Aorta (tissue), 5 donors: Measurements from ENCODE around the gene SIK2. TPM values are rescaled to one million over a fixed set of nuclear protein-coding genes. Genes with fewer than 3 reads are reported as not detected.
A peak's percentile ranks its signal among the peaks of the same experiment; 100 is the strongest.

ENCODE experiments used
- ATAC-seq: fragments of 200-7000 bp; cut with Tn5 transposase; one replicate; pipeline ENCODE4 v1.9.1; 2022; ENCODE audit warnings: moderate library complexity; ENCODE audit not compliant: low FRiP score
- DNase-seq, 2 donors: peaks; one replicate each; pipeline ENCODE4 v3.0.0-alpha.2; 2020
- H3K27ac ChIP-seq, 2 donors: one replicate each; pipeline ENCODE4 v1.5.1; 2013; ENCODE audit warnings: low read length in 2 of 2, mild to moderate bottlenecking in 2 of 2, moderate library complexity in 2 of 2, control low read depth in 1 of 2, inconsistent platforms in 1 of 2, low read depth in 1 of 2
- H3K27me3 ChIP-seq, 2 donors: one replicate each; pipeline ENCODE4 v1.6.1; 2013; ENCODE audit warnings: control low read depth in 1 of 2, low read length in 1 of 2, mild to moderate bottlenecking in 1 of 2, moderate library complexity in 1 of 2; ENCODE audit not compliant: insufficient read depth in 2 of 2, control insufficient read depth in 1 of 2
- H3K36me3 ChIP-seq, 2 donors: one replicate each; pipeline ENCODE4 v1.6.1; 2013; ENCODE audit warnings: control low read depth in 1 of 2, low read length in 1 of 2, mild to moderate bottlenecking in 1 of 2; ENCODE audit not compliant: insufficient read depth in 2 of 2, control insufficient read depth in 1 of 2
- H3K4me1 ChIP-seq, 2 donors: one replicate each; pipeline ENCODE4 v1.6.1; 2013; ENCODE audit warnings: low read length in 2 of 2, control low read depth in 1 of 2, mild to moderate bottlenecking in 1 of 2, moderate library complexity in 1 of 2; ENCODE audit not compliant: insufficient read depth in 2 of 2, control insufficient read depth in 1 of 2
- H3K4me3 ChIP-seq, 2 donors: one replicate each; pipeline ENCODE4 v1.5.1; 2013; ENCODE audit warnings: low read length in 2 of 2, control low read depth in 1 of 2, mild to moderate bottlenecking in 1 of 2
- H3K9me3 ChIP-seq: one replicate; pipeline ENCODE4 v1.6.1; 2013; ENCODE audit warnings: mild to moderate bottlenecking, low read length; ENCODE audit not compliant: control insufficient read depth
- WGBS, 2 donors: extraction: QIAGEN DNeasy Blood & Tissue Kit; methylation state at CpG; one replicate each; pipeline ENCODE4 v1.1.7; 2013; 5-methylcytosine and 5-hydroxymethylcytosine counted together
- intact Hi-C, 2 donors: fragments of 100-400 bp; cut with DNase I; formaldehyde crosslinking; loops; one replicate each; pipeline versions ENCODE4 v1.14.2 to v1.15.0; 2022
- polyA plus RNA-seq, 2 donors: library from polyadenylated mRNA; stranded (reverse); fragments of 200-250 nt; gene quantifications; one replicate each; pipeline ENCODE4 v1.2.3, GENCODE V29; 2013
- total RNA-seq, 2 donors: library from RNA; stranded (reverse); fragmentation: NEBNext Ultra II Directional; extraction: Animal tissue kit (Norgen Biotek cat#: 25700); gene quantifications; one replicate each; pipeline ENCODE4 v1.2.1, GENCODE V29; 2021
- donor health status: healthy with polysubstance abuse.
- donor health status: Bipolar disorder and iron deficiency.
- donor health status: DM: no; HTN: no; CAD: no.
- donor health status: DM: no; HTN: no; CAD: no.
- donor health status: DM: yes; HTN: yes; CAD: no.

SIK2 gene
- total and polyA plus RNA-seq, 4 donors: 3.5 to 21.9 (median 10.8) TPM

DNA sequence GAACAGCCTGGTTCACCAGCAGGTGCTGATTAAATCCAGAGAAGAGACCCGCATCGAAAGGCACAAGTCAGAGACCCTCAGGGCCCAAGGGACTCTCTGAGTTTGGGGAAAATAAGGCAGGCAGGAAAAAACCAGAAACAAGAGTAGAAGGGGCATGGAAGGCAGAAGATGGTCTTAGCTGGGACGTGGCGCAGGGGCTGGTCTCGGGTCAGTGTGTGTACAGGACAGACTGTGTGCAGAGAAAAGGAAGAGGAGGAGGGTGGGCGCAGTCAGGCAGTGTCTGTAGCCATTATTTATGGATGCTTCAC, 132.7 kb downstream of the SIK2 start:
- 45 to 51% methylated on average over 6 of the region's 6 CpGs for WGBS, 2 donors
- Histone ChIP-seq H3K36me3 (no peaks in the 10 kb centered on the region), H3K9me3 (no peaks in the 10 kb centered on the region), H3K27me3 (no peaks in the 10 kb centered on the region), H3K27ac (peak overlapping the region; percentile 64 to 99), H3K4me3 (no peak overlapping the region), H3K4me1 (peaks cover 0 to 3% of the 10 kb centered on the region in 2 donors)
- intact Hi-C loops: loop anchor here in 1 of 2 donors (5.0 kb wide), 1 partner anchor 42 kb away; no protein-coding TSS in a partner anchor
- ATAC-seq (no peak), DNase-seq (peak in 1 of 2 donors; percentile 58)

DNA sequence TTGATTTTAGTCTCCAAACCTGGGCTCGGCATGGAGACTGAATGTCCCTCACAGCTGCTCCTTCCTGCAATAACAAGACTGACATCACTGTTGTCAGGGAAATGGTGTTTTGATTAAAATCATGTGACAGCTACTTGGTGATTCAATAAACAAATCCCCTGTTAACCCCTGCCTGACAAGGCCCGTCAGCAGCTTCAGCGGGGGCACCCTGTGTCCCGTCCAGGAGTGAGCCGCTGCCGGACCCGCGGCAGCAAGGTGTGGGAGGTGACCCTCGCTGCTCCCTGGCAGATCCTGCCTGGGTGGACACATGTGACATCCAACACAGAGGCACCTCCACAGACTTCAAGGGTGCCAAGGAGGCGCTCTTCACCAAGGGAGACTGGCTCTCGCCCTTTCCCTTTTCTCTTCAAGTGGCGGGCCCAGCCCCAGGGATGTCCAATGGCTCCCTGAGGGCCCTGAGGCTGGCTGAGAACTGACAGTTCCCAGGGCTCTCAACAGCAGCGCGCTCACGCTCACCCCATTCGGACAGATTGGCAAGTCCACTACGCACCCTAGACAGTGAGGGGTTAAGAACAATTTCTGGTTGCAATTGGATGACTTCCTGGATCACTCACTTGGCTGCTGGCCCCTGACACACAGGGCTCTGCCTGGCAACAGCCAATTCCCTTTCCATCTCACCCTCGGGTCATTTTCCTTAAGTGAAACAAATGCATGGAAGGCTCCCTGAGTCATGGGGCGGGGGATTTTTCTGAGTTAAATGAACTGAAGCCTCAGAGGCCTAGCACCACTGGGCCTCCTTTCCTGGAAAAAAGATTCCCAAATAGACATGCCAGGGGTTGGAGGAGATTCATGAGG, 133.2 kb downstream of the SIK2 start:
- ATAC-seq: peak; percentile 87
- Histone ChIP-seq H3K36me3 (no peaks in the 10 kb centered on the region), H3K9me3 (no peaks in the 10 kb centered on the region), H3K27ac (peak overlapping the region; percentile 85 to 99), H3K27me3 (no peaks in the 10 kb centered on the region), H3K4me1 (peaks cover 0 to 3% of the 10 kb centered on the region in 2 donors), H3K4me3 (no peak overlapping the region)
- peak; percentile 87 to 91 for DNase-seq
- WGBS, 2 donors: 16 to 27% methylated on average over 19 of the region's 19 CpGs
- intact Hi-C loops: loop anchor here in 1 of 2 donors (5.0 kb wide), 1 partner anchor 42 kb away; no protein-coding TSS in a partner anchor

DNA sequence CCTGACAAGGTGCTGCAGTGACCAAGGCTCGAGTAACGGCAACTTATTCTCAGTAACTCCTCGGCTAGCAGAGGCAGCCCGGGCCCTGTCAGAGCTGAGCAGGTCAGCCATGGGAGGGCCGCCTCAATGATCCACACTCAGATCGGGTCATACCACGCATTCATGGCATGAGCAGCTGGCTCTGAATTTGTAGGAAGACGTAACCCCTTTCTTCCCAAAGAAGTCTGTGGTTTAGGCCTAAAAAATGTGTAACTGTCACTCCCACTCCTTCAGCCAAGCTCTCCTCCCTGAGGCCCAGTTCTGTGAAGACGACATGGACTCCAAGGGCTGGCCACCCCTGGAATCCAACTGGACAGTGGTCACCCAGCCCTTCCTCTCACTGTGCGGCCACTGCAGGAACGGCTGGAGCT, 133.9 kb downstream of the SIK2 start:
- H3K9me3 ChIP-seq: no peaks in the 10 kb centered on the region
- DNase-seq: no peak
- intact Hi-C loops: loop anchor here in 1 of 2 donors (5.0 kb wide), 1 partner anchor 41 kb away; no protein-coding TSS in a partner anchor
- H3K4me3 ChIP-seq: no peak overlapping the region
- no peak for ATAC-seq
- peaks cover 0 to 1% of the 10 kb centered on the region in 2 donors for H3K36me3 ChIP-seq
- WGBS, 2 donors: 21 to 32% methylated on average over 11 of the region's 11 CpGs
- peak overlapping the region; percentile 83 to 85 for H3K27ac ChIP-seq
- peaks cover 0 to 3% of the 10 kb centered on the region in 2 donors for H3K4me1 ChIP-seq
- no peaks in the 10 kb centered on the region for H3K27me3 ChIP-seq

DNA sequence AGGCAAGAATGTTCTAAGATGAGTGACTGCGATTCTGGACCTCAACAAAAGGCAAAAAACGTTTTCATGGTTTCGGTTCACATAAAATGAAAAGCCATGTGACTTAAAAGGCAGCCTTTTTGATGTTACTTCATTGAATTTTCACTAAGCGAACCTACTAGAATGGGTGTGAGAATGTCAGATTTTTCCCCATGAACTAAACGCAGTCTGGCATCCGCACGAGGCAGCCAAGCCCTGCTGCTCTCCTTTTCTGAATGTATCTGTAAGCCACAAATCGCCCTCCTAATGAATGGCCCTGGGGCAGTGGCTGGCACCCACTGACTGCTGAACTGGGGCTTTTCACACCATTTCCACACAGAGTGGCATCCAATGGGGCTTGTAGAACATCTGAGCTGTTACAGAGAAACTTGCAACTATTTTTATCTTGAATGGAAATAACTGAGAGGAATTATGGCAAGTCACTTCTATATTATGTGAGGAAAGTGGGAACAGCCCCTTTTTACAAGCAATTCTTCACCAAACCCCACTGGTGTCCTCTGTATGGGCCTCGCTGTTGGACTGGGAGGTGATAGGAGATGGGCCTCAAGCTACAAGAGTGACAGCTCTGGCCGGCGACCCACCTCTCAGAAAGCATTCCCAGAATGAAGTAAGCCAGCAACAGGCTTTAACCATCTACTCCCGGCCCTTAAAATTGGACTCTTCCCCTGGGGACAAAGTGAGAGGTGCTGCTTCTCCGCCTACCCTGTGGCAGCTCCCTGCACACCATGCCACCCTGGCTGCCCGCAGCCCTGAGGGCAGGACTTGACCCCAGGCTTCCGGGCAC, 134.6 kb downstream of the SIK2 start:
- Histone ChIP-seq H3K9me3 (no peaks in the 10 kb centered on the region), H3K4me1 (peaks cover 0 to 3% of the 10 kb centered on the region in 2 donors), H3K4me3 (no peak overlapping the region), H3K27me3 (no peaks in the 10 kb centered on the region), H3K36me3 (peaks cover 0 to 1% of the 10 kb centered on the region in 2 donors), H3K27ac (peak overlapping the region; percentile 83 to 85)
- intact Hi-C loops: loop anchor here in 1 of 2 donors (5.0 kb wide), 1 partner anchor 40 kb away; no protein-coding TSS in a partner anchor
- WGBS, 2 donors: 58 to 62% methylated on average over 15 of the region's 15 CpGs
- ATAC-seq: no peak
- DNase-seq: no peak

DNA sequence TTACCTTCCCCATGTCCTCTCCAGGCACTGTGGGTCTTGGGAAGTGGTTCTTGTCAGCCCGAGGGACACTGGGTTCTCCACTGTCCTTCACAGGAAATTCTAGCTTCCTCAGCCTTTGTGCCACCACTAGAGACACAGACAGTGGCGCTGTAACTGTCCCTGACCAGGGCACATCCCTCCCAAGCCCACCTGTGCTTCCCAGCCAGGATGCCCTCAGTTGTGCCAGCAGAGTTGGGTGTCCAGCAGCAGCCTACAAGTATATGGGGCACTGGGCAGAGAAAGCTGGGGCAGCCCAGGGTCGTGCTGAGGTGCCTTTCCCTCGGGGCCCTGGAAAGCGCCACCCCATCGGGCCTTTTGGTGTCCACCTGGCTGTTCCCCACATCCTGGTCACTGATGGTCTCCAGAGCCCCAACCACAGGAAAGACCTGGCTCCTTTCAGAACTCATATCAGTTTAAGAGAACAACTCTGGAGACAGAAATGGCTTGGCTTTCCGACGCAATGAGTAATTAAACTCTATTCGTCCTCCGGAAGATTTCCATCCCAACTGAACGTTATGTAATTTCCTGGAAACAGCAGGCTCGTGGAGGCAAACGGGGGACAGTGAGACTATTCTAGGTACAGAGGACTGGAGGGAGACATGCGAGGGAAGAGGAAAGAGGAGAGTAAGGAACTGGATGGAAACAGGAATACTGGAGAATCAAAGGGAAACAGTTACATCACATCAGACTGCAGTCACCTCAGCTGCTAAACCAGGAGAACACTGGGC, 135.4 kb downstream of the SIK2 start:
- WGBS, 2 donors: 29 to 32% methylated on average over 14 of the region's 14 CpGs
- H3K4me3 ChIP-seq: no peak overlapping the region
- peak overlapping the region; percentile 16 to 83 for H3K27ac ChIP-seq
- peaks cover 0 to 3% of the 10 kb centered on the region in 2 donors for H3K4me1 ChIP-seq
- DNase-seq (no peak), ATAC-seq (no peak)
- H3K36me3 ChIP-seq: peaks cover 0 to 1% of the 10 kb centered on the region in 2 donors
- H3K9me3 ChIP-seq: no peaks in the 10 kb centered on the region
- intact Hi-C loops: loop anchor here (1.0 to 5.0 kb wide), 2 partner anchors 26 to 40 kb away; no protein-coding TSS in a partner anchor
- H3K27me3 ChIP-seq: no peaks in the 10 kb centered on the region

DNA sequence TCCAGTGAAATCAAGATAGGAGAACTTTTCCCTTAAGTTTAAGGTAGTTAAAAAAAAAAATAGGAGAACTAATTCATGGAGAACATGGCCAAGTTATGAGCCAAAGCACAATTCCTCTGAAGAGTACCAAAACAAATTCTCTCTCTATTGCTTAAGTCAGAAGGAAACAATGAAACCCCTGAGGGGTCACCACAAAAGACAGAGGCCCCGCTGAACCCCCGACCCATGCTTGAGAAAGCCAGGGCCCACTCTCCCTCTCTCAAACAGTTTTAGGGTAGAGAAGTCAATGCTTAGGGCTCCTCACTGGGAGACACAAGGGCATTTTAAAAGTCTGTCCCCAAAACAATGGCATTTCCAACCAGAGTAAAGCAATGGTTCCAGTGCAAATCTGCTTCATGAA, 137.1 kb downstream of the SIK2 start:
- peaks cover 3 to 4% of the 10 kb centered on the region in 2 donors for H3K36me3 ChIP-seq
- no peaks in the 10 kb centered on the region for H3K27me3 ChIP-seq
- H3K4me1 ChIP-seq: peaks cover 0 to under 1% of the 10 kb centered on the region in 2 donors
- no peak for ATAC-seq
- no peak overlapping the region for H3K27ac ChIP-seq
- intact Hi-C loops: loop anchor here in 1 of 2 donors (5.0 kb wide), 1 partner anchor 38 kb away; no protein-coding TSS in a partner anchor
- no peak for DNase-seq
- H3K4me3 ChIP-seq: no peak overlapping the region
- WGBS, 2 donors: 98% methylated on average over 2 of the region's 2 CpGs
- H3K9me3 ChIP-seq: no peaks in the 10 kb centered on the region

DNA sequence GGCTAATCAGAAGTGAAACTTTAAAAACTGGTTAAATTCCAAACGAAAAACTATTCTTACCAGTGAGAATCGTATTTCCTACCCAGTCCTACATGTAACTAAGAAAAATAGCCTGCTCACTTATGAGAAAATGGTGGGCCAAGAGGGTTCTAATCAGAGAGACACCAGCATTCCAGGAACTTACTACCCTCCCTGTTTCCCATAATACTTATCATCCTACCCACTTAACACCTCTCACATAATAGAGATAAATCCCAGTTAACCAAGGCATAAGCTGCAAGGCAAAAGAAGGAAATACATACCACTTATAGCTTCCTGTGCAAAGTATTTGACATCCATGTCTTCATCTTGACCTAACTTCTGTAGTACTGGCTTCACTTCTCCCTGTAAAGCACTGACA, 139.5 kb downstream of the SIK2 start:
- ATAC-seq: no peak
- H3K9me3 ChIP-seq: no peaks in the 10 kb centered on the region
- H3K27me3 ChIP-seq: no peaks in the 10 kb centered on the region
- H3K27ac ChIP-seq: no peak overlapping the region
- WGBS, 2 donors: 85 to 86% methylated on average over 2 of the region's 2 CpGs
- intact Hi-C loops: no loop called here
- H3K4me1 ChIP-seq: peaks cover 3 to 4% of the 10 kb centered on the region in 2 donors
- DNase-seq: no peak
- H3K4me3 ChIP-seq: no peak overlapping the region
- H3K36me3 ChIP-seq: peaks cover 3 to 4% of the 10 kb centered on the region in 2 donors

DNA sequence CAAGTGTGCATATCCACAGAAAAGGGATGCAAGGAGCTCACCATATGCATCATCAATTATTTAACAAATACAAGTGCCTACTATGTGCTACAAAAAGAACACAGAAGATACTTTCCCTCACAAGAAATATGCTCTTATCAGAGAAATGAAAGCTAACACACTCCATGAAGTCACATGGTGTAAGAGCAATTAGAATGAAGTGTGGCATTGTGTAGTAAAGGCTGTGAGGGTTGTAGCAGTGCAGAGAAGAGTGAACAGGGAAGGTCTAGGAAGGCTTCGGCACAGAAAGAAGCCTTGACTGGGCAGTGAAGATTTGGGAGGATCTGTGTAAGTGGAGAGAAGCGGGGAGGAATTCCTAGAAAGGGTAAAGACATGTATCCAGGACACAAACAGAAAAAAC, 141.5 kb downstream of the SIK2 start:
- DNase-seq (no peak), ATAC-seq (no peak)
- Histone ChIP-seq H3K4me1 (peaks cover 3 to 4% of the 10 kb centered on the region in 2 donors), H3K27ac (peak overlapping the region in 1 of 2 donors; percentile 51), H3K36me3 (peaks cover 4 to 6% of the 10 kb centered on the region in 2 donors), H3K4me3 (no peak overlapping the region), H3K27me3 (no peaks in the 10 kb centered on the region), H3K9me3 (no peaks in the 10 kb centered on the region)
- 98% methylated on average over 2 of the region's 2 CpGs for WGBS, 2 donors
- intact Hi-C loops: no loop called here
